GM19240 (cell line): ENCODE measurements around the gene GCHFR.

Source experiments
- DNase-seq: peaks from one replicate; pipeline ENCODE4 v3.0.0; 2011; ENCODE audit warnings: low spot score; ENCODE audit not compliant: insufficient read length

Gene GCHFR

DNA sequence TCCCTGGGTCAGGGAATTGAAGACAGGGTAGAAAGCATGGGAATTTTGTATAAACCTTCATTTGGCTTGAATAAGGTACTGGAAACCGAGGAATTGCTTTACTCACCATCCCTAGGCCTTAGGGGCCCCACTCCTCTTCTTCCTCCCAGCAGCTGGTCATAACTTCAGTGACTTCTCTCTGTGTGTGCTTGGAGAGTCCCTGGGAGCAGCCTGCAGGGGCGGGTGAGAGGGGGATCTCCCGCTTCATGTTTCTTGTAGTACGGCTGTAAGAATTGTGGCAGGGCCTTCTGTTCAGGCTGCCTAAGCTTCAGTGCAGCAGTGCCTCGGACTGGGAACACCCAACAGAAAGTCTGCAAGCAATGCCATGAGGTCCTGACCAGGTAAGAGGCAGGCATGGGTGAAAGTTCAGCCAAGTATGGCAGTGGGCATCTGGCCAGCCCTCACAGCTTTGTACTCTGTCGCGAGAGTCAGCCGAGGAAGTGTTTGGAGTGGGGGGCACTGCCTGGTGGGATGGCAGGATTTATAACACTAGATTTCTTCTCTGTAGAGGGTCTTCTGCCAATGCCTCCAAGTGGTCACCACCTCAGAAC lies 45.1 kb downstream of the GCHFR start:
- DNase-seq, result no peak

DNA sequence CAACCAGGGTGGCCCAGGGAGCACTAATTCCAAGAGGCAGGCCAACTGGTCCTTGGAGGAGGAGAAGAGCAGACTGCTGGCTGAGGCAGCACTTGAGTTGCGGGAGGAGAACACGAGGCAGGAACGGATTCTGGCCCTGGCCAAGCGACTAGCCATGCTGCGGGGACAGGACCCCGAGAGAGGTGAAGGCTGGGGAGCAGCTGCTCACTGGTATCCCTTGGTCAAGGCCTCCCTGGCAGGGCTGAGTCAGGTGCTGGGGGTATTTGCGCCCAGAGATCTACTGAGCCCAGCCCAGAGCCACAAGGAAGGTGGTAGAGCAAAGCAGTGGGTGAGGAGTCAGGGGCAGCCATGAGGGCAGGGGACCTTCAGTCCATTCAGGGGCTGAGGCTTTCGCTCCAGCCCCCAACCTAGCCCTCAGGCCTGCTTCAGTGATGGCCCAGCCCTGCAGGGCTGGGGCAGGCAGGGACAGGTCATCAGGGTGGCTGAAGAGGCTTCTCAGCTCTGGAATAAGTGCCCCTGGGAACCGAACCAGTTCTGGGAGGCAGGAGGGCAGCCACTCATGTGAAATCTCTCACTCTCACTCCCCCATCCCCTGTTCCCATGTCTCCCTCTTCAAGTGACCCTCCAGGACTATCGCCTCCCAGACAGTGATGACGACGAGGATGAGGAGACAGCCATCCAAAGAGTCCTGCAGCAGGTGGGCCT lies 49.0 kb downstream of the GCHFR start:
- DNase-seq, result no peak

DNA sequence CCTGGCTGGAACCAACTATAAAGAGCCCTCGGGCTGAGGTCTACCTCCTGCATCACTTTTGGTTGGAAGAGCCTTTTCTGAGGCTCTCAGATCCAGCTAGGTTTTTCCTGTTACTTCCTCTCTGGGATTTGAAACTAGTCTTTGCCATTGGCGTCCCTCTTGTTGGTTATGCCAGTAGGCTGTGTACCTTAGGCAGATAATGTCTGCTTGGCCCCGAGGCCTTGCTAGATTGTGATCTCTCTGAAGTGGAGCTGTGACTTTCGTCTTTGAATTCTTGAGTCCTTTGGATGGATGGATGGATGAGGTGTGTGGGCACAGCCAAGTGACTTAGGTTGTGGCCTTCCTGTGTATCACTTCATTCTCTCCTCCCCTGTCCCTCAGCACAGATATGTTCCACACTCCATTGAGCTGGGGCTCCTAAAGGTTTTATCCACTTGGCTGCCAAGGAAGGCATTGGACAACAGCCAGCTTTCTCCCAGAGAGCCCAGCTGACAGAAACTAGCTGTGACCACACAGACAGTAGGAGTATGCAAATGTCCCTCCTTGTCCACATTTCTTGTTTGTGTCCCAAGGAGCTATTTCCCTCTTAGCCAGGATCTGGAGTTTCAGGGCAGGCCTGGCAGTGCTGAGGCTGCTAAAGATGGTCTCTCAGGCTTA lies 51.3 kb downstream of the GCHFR start:
- no peak for DNase-seq
